HG03108 (cell line): Measurements from ENCODE around the gene AHRR.
"Not testable (repeated sequence)": the region's sequence is repeated elsewhere in the genome, so short reads cannot be mapped to it uniquely, and the experiment has no call there.

Experiments
- ATAC-seq: cut with Tn5 transposase; IDR thresholded peaks from one replicate; pipeline ENCODE4 v1.9.1; 2021; ENCODE audit warnings: moderate library complexity; ENCODE audit not compliant: unreplicated experiment

The AHRR gene

GRCh38 chr5:470961-471749 lies 149.6 kb downstream of the AHRR start:
- ATAC-seq = no peak

DNA sequence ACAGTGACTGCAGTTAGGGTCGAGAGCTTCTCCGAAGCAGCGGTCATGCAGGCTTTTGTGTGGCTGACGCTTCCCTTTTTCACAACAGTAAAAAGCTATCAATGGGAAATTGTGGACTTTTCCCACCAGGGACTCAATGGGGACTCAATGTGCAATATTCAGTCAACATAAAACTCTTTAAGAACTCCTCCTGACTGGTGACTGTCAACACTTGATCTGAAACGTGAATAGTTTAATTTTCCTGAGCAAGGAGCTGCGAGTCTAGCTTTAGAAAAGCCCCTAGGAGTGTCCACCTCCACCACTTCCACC lies 150.2 kb downstream of the AHRR start:
- ATAC-seq = no peak

- ATAC-seq = peak; percentile 2
Measured at GRCh38 chr5:472076-472655, 150.7 kb downstream of the AHRR start.

DNA sequence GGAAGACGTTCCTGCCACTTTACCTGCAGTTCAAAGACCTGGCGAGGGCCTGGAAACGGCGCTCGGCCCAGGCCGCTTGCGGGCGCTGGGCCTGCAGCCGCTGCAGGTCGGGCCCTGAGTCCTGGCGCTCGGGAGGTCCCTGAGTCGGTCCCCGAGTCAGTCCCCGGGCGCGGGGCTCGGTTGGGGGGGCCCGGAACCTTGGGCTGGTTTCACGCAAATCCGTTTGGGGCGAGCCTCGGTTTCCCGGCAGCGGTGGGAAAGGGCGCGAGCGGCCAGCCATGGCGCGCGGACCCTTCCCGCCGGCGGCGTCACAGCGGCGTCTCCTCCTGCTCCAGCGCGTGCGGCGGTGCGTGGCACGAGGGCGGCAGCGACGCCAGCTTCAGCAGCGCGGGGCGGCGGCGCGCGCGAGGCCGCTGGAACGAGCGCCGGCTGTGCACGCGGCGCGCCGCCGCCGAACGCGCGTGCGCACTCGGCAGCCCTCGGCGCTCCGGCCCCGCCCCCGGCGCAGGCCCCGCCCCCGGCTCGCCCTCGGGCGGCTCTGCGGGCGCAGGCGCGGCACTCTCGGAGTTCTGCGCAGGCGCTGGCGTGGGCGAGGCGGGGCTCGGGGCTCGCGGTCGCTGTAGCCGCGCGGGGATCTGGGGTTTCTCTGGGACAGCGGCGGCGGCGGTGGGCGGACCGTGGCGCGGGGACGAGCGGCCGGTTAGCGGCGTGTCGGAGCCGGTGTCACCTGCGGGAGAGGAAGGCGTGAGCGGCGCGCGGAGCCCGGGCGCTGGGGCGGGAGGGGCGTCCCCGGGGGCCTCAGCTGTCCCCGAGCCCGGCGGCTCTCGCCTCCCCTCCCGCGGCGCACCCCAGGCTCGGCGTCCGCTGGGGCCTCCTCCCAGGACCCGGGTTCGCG lies 151.4 kb downstream of the AHRR start:
- ATAC-seq = peak; percentile 63

- ATAC-seq = peak; percentile 20
Measured at GRCh38 chr5:473551-474192, 152.2 kb downstream of the AHRR start.

DNA sequence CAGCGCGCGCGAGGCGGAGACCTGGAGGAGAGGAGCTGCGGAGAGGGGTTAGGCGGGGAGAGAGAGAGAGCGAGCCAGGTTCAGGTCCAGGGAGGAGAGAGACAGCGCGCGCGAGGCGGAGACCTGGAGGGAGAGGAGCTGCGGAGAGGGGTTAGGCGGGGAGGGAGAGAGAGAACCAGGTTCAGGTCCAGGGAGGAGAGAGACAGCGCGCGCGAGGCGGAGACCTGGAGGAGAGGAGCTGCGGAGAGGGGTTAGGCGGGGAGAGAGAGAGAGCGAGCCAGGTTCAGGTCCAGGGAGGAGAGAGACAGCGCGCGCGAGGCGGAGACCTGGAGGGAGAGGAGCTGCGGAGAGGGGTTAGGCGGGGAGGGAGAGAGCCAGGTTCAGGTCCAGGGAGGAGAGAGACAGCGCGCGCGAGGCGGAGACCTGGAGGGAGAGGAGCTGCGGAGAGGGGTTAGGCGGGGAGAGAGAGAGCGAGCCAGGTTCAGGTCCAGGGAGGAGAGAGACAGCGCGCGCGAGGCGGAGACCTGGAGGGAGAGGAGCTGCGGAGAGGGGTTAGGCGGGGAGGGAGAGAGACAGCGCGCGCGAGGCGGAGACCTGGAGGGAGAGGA lies 152.8 kb downstream of the AHRR start:
- not testable (repeated sequence) for ATAC-seq

DNA sequence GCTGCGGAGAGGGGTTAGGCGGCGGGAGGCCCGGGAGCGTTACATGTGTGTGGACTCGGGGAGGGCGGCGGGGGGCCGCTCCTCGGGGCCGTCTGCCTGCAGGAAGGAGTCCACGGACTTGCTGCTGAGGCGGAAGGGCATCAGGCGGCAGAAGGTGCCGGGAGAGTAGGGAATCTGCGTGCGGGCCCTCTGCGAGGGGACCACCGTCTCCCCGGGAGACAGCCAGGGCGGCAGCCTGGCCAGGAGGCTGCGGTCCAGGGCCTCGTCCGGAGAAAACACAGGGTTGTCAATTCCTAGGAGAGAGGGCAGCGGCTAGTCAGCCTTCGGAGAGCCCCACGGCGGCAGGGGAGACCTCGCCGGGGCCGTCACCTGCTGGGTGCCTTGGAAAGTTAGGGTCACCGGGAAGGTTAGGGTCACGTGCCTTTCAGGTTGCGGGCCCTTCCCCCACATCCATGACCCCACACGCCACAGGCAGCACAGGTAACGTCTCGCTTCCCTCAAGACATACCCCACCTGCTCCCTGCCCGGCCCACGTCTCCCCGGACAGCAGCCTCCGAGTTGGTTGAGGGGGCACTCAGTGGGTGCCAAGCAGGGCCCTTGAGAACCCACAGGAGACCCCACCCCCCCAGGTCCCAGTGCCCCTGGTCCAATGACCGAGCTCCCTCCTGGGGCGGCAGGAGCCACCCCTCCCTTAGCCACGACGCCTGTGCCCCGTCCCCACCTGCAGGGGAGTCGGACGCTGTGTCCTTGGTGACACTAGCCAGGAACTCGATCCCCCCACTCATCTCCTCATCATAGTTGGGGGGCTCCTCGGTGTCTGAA lies 153.5 kb downstream of the AHRR start:
- ATAC-seq = no peak

GRCh38 chr5:475704-476101 lies 154.2 kb downstream of the AHRR start:
- ATAC-seq = no peak

DNA sequence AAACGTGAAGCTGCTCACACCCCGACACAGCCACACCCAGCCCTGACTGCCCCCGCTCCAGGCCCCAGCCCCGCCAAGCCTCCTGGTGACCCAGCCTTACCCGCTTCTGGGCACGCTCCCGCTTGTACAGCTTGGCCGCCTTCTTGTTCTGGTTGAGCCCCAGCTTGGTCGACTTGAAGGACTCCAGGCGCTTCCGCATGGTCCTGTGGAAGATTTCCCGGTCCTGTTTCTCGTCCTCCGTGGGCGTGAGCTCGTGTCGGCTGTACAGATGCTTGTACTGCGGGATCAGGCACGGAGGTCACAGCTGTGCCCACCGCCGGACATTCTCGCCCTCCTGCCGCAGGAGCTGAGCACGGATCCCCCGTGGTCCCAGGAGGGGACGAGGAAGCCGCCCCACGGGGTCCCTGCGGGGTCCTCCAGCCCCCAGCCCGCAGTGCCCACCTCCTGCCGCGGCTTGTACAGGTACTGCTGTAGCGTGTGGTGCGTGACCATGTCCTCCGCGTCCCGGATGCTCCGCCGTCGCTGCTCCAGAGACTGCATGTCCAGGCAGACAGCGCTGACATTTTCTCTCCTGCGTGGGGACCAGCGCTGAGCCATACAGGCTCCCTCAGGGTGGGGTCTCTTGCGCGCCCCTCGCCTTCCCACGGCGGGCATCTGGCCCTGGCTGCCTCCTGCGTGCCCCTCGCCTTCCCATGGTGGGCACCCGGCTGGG lies 154.7 kb downstream of the AHRR start:
- ATAC-seq = no peak

GRCh38 chr5:476814-477175 lies 155.3 kb downstream of the AHRR start:
- no peak for ATAC-seq

GRCh38 chr5:477247-477646 lies 155.7 kb downstream of the AHRR start:
- ATAC-seq = no peak

- ATAC-seq = no peak
Measured at GRCh38 chr5:477871-478270, 156.4 kb downstream of the AHRR start.

- ATAC-seq = no peak
Measured at GRCh38 chr5:478369-478981, 157.0 kb downstream of the AHRR start.

DNA sequence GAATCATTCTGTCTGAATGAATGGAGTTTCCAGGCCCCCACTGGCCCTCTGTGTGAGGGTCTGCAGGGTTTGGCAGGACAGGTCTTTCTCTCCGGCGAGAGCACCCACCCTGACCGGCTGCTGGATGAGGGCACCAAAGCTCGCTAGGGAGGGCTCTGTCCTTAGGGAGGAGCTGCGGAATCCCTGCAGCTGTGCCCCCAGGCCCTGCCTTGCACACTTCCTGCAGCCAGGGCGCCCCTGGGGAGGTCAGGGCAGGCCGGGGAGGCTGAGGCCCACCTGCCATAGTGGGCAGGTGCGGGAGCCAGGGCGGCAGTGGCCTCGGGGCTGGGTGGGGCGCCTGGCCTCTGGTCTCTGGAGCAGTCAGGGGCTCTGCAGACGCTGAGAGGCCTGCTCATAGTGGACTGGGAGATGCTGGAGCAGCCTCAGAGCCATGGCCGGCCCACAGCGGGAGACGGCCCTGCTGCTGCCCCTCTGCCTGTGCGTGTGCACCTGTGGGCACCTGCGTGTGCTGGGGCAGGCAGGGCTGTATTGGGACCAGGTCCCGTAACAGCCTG lies 157.5 kb downstream of the AHRR start:
- ATAC-seq = no peak

DNA sequence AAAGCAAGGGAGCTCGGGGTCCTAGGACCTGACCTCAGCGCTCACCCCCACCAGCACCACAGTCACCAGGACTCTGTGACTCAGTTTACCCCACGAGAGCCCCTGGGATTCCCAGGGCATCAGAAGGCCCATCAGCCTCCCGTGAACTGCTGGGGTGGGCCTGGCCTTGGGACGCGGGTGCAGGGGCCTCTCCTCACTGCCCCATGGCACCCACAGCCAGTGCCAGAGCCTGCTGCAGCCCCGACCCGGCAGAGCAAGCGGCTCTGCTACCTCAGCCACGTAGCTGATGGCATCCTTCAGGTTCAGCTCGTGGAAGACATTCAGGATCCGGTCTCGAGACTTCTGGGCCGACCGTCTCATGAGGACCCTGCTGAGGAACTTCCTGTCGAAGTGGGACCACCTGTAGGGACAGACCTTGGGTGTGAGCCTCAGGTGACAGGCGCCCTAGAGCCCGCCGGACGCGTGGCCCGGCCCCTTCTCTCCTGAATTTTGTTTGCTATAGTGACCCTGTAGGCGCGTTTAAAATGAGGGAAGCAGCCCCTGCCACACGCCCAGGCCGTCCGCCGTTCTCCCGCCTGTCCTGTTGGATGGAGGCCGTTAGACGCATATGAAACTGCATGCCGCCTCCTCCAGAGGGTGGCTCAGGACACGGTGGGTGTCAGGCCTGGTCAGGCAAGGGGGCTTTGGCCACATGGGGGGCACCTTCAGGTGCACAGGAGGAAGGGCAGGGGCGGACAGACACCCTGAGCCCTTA lies 158.2 kb downstream of the AHRR start:
- no peak for ATAC-seq

DNA sequence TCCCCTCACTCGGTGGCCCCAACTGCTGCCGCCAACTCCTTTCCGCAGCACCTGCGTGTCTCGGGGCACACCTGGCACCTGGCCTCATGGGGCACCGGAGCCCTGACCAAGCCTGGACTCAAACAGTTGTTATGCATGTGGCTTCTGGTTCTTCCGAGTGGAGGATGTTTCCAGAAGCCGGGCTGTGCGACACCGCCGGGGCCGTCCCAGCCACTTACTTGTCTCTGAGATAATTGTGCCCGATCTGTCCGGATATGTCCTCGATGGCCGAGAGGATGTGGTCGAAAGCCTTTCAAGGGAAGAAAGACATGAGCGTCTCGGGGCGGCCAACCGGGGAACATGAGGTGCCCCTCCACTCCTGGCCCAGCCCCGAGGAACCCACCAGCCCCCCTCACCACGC lies 159.8 kb downstream of the AHRR start:
- ATAC-seq = no peak

DNA sequence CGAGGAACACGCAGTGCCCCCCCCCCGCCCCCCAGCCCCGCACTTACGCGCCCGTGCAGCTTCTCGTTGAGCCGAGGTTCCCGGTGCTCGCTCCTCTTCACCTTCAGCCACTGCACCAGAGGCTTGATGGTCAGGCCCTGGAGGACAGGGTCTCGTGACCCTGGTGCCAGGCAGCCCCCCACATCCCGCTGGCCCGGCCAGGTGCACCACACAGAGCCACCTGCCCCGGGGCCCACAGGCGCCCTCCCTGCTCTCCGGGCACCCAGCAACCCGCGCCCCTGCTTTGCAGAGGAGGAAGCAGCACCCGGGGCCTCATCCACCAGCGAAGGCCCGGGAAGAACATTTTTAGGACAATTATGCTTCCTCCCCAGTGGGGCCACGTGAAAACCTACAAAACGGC lies 160.5 kb downstream of the AHRR start:
- ATAC-seq = no peak

DNA sequence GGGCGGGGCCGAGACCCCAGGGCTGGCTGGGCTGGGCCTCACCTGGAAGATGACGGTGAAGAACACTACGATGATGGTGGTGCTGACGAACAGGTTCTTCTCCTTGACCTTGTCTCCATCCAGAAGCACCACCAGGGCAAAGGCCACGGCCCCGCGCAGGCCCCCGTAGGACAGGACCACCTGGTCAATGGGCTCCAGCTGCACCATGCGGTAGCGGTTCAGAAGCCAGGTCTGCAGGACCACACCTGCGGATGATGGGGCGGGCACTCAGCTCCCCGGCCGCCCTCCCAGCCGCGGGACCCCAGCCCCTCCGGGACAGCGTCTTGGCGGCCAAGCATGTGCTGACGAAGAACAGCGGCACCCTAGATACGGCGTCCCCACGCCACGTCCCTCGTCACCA lies 161.0 kb downstream of the AHRR start:
- no peak for ATAC-seq
